Prostate gland (tissue), 2 donors: ENCODE results near the gene ZBTB47. TPM values are rescaled to one million over a fixed set of nuclear protein-coding genes. Genes with fewer than 3 reads are reported as not detected.

Source experiments
- DNase-seq: peaks from one replicate; pipeline ENCODE4 v3.0.0-alpha.2; 2019; ENCODE audit warnings: low spot score
- H3K27ac ChIP-seq, 2 donors: fragments of 200-600 bp; sonication (generic); 2 replicates each; pipeline ENCODE4 v1.5.1; 2017 to 2019
- H3K27me3 ChIP-seq: fragments of 200-600 bp; sonication (generic); replicated peaks from 2 replicates; pipeline ENCODE4 v1.5.1; 2019; ENCODE audit not compliant: insufficient read depth
- H3K36me3 ChIP-seq, 2 donors: fragments of 200-600 bp; sonication (generic); 1 replicate in 1 of 2; 2 replicates in 1 of 2; pipeline versions ENCODE4 v1.5.1 to v1.8.1; 2017 to 2019
- H3K4me1 ChIP-seq: fragments of 200-600 bp; sonication (generic); replicated peaks from 2 replicates; pipeline ENCODE4 v1.5.1; 2019
- H3K4me3 ChIP-seq, 2 donors: fragments of 200-600 bp; sonication (generic); 2 replicates each; pipeline ENCODE4 v1.5.1; 2017 to 2019
- H3K9me3 ChIP-seq: fragments of 200-600 bp; sonication (generic); 2 replicates; pipeline ENCODE4 v1.5.1; 2017
- POLR2A ChIP-seq: fragments of 450-650 bp; IDR thresholded peaks from one replicate; pipeline ENCODE4 v1.6.1; 2016; ENCODE audit warnings: antibody characterized with exemption, mild to moderate bottlenecking
- POLR2AphosphoS5 ChIP-seq: sonication (generic); formaldehyde crosslinking; IDR thresholded peaks from one replicate; pipeline ENCODE4 v1.6.1; 2017; ENCODE audit warnings: antibody characterized with exemption
- WGBS: methylation state at CpG from one replicate; pipeline ENCODE4 v1.1.5; 2018; 5-methylcytosine and 5-hydroxymethylcytosine counted together
- intact Hi-C: fragments of 100-400 bp; cut with DNase I; formaldehyde crosslinking; loops from one replicate; pipeline ENCODE4 v1.14.2; 2022
- total RNA-seq, 2 donors: library from RNA; depleted of rRNA; stranded (reverse); fragments of >200 nt; gene quantifications; one replicate each; pipeline ENCODE4 v1.1.0, GENCODE V29; 2016
- TF ChIP-seq, protein P1 (sequence below), 4 experiments: fragments of 200-600 bp in 2 of 4; fragments of 450-650 bp in 2 of 4; sonication (generic) in 2 of 4; IDR thresholded peaks; 1 replicate in 3 of 4; 2 replicates in 1 of 4; pipeline ENCODE4 v1.5.1; 2016 to 2019; ENCODE audit warnings: antibody characterized with exemption in 4 of 4, mild to moderate bottlenecking in 2 of 4, moderate library complexity in 2 of 4

ZBTB47 gene
- total RNA-seq, 2 donors from 2014 or later: 22.1 to 38.0 TPM

- Histone ChIP-seq H3K36me3 (no peaks in the 10 kb centered on the region), H3K4me3 (no peak overlapping the region), H3K9me3 (no peaks in the 10 kb centered on the region), H3K27me3 (no peaks in the 10 kb centered on the region), H3K4me1 (no peaks in the 10 kb centered on the region), H3K27ac (no peak overlapping the region)
- DNase-seq: no peak
- 79% methylated on average over 12 of the region's 12 CpGs for WGBS
- intact Hi-C loops: no loop called here
- TF ChIP-seq POLR2A (no peak), POLR2AphosphoS5 (no peak)
- TF ChIP-seq, protein P1, sequence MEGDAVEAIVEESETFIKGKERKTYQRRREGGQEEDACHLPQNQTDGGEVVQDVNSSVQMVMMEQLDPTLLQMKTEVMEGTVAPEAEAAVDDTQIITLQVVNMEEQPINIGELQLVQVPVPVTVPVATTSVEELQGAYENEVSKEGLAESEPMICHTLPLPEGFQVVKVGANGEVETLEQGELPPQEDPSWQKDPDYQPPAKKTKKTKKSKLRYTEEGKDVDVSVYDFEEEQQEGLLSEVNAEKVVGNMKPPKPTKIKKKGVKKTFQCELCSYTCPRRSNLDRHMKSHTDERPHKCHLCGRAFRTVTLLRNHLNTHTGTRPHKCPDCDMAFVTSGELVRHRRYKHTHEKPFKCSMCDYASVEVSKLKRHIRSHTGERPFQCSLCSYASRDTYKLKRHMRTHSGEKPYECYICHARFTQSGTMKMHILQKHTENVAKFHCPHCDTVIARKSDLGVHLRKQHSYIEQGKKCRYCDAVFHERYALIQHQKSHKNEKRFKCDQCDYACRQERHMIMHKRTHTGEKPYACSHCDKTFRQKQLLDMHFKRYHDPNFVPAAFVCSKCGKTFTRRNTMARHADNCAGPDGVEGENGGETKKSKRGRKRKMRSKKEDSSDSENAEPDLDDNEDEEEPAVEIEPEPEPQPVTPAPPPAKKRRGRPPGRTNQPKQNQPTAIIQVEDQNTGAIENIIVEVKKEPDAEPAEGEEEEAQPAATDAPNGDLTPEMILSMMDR (IDR thresholded peaks at IDR 0.05): no peak
Measured at GRCh38 chr3:42662813-42663535, 9.5 kb downstream of the ZBTB47 start.

- no peak overlapping the region for H3K27ac ChIP-seq
- no peaks in the 10 kb centered on the region for H3K4me1 ChIP-seq
- no peaks in the 10 kb centered on the region for H3K9me3 ChIP-seq
- H3K36me3 ChIP-seq: no peaks in the 10 kb centered on the region
- WGBS: 86% methylated on average over 38 of the region's 38 CpGs
- intact Hi-C loops: no loop called here
- H3K27me3 ChIP-seq: no peaks in the 10 kb centered on the region
- TF ChIP-seq, protein P1 (IDR thresholded peaks at IDR 0.05): no peak
- H3K4me3 ChIP-seq: no peak overlapping the region
- DNase-seq: no peak
Measured at GRCh38 chr3:42663581-42664437, 10.3 kb downstream of the ZBTB47 start.

DNA sequence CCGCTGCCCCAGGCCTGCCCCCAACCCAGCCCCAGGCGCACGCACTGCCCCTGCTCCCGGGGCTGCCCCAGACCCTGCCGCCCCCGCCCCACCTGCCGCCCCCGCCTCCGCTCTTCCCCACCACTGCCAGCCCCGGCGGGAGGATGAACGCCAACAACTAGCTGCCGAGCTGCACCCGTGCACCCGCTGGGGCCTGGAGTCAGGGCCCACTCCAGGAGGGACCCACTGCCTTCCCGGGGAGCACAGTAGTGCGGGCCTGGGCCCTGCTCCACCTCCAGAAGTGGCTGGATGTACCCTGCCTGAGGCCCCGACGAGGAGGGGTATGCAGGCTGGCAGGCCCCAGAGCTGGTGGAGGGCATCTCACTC, 10.9 kb downstream of the ZBTB47 start:
- Histone ChIP-seq H3K36me3 (no peaks in the 10 kb centered on the region), H3K27ac (no peak overlapping the region), H3K4me3 (no peak overlapping the region), H3K27me3 (no peaks in the 10 kb centered on the region), H3K4me1 (no peaks in the 10 kb centered on the region), H3K9me3 (no peaks in the 10 kb centered on the region)
- 82% methylated on average over 9 of the region's 19 CpGs for WGBS
- intact Hi-C loops: no loop called here
- no peak for DNase-seq
- TF ChIP-seq POLR2AphosphoS5 (no peak), POLR2A (no peak)
- TF ChIP-seq, protein P1 (IDR thresholded peaks at IDR 0.05): no peak

DNA sequence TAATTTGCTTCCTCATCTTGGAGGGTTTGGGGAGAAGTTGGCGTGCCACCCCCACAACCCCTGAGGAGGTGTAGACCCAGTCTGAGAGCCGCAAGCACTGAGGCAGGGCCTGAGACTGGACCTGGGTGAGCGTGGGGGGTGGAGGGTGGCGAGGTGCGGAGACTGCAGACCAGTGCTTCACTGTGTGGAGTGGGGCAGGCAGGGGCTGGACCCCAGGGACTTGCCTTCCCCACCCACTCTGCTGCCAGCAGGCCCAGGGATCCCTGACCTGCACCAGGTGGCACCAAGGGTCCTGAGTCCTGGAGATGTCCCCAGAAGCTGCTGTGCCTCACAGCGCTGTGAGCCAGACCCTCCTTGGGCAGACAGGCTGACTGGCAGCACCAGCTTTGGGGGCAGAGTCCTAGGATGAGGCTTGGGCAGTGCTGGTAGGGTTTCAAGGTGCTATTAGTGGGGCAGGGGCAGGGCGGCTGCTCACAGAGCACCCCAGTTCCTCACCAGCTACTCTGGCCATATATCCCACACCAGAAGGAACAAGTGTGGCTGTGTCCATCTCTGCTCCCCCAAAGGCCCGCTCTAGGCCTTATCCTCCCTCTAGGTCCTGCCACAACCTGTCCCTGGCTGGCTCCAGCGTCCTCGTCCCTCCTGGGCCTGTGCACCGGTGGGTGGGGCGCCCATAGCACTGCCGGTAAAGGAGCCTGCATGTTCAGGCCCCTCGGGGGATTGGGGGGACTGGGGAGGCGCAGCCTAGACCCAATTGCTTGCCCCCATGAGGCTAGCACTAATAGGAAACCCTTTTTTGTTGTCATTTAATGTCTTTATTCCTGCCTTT, 11.8 kb downstream of the ZBTB47 start:
- no peaks in the 10 kb centered on the region for H3K27me3 ChIP-seq
- H3K36me3 ChIP-seq: no peaks in the 10 kb centered on the region
- intact Hi-C loops: no loop called here
- H3K4me1 ChIP-seq: no peaks in the 10 kb centered on the region
- WGBS: 52% methylated on average over 15 of the region's 15 CpGs
- H3K9me3 ChIP-seq: no peaks in the 10 kb centered on the region
- DNase-seq: no peak
- no peak overlapping the region for H3K27ac ChIP-seq
- H3K4me3 ChIP-seq: no peak overlapping the region
- TF ChIP-seq, protein P1 (IDR thresholded peaks at IDR 0.05): no peak
- no peak for TF ChIP-seq POLR2AphosphoS5
- no peak for TF ChIP-seq POLR2A
